Panc1 (cell line): ENCODE data around the gene SDK2.

Experiments
- SIN3A ChIP-seq: IDR thresholded peaks from 2 replicates; pipeline ENCODE4 v1.6.1; 2012; ENCODE audit warnings: low read depth, mild to moderate bottlenecking, low read length, moderate library complexity, borderline replicate concordance; ENCODE audit not compliant: insufficient read depth
- TCF7L2 ChIP-seq: IDR thresholded peaks from 2 replicates; pipeline ENCODE4 v1.6.1; 2011; ENCODE audit warnings: mild to moderate bottlenecking, low read depth, low read length, inconsistent platforms
- TF ChIP-seq, protein P1 (sequence below): fragments of 450-650 bp; IDR thresholded peaks from 2 replicates; pipeline ENCODE4 v1.5.1; 2017; ENCODE audit warnings: mild to moderate bottlenecking
- TF ChIP-seq, protein P2 (sequence below), 2 experiments: IDR thresholded peaks; 2 replicates each; pipeline ENCODE4 v1.6.1; 2011 to 2012; ENCODE audit warnings: low read depth in 2 of 2, control low read depth in 1 of 2, low read length in 1 of 2, mild to moderate bottlenecking in 1 of 2, moderate library complexity in 1 of 2; ENCODE audit not compliant: insufficient read depth in 1 of 2

DNA sequence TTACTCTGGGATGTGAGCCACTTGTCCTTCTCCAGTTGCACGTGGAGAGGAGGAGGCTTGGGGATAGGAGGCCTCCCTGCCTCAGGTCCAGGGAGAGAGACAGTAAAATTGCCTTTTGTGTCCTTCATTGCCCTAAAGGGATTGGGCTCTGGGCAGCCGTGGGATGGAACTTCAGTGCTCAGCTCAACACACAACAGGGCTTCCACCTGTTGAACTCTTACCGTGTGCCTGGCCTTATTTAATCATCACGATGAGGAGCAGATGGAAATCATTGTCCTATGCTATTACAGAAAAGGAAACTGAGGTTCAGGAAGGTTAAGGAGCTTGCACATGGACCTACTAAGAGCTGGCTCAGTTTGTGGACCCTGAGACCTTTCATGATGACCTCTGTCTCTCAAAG lies 240.0 kb downstream of the SDK2 start:
- TF ChIP-seq, protein P1, sequence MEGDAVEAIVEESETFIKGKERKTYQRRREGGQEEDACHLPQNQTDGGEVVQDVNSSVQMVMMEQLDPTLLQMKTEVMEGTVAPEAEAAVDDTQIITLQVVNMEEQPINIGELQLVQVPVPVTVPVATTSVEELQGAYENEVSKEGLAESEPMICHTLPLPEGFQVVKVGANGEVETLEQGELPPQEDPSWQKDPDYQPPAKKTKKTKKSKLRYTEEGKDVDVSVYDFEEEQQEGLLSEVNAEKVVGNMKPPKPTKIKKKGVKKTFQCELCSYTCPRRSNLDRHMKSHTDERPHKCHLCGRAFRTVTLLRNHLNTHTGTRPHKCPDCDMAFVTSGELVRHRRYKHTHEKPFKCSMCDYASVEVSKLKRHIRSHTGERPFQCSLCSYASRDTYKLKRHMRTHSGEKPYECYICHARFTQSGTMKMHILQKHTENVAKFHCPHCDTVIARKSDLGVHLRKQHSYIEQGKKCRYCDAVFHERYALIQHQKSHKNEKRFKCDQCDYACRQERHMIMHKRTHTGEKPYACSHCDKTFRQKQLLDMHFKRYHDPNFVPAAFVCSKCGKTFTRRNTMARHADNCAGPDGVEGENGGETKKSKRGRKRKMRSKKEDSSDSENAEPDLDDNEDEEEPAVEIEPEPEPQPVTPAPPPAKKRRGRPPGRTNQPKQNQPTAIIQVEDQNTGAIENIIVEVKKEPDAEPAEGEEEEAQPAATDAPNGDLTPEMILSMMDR: no peak
- no peak for TF ChIP-seq TCF7L2
- TF ChIP-seq, protein P2, sequence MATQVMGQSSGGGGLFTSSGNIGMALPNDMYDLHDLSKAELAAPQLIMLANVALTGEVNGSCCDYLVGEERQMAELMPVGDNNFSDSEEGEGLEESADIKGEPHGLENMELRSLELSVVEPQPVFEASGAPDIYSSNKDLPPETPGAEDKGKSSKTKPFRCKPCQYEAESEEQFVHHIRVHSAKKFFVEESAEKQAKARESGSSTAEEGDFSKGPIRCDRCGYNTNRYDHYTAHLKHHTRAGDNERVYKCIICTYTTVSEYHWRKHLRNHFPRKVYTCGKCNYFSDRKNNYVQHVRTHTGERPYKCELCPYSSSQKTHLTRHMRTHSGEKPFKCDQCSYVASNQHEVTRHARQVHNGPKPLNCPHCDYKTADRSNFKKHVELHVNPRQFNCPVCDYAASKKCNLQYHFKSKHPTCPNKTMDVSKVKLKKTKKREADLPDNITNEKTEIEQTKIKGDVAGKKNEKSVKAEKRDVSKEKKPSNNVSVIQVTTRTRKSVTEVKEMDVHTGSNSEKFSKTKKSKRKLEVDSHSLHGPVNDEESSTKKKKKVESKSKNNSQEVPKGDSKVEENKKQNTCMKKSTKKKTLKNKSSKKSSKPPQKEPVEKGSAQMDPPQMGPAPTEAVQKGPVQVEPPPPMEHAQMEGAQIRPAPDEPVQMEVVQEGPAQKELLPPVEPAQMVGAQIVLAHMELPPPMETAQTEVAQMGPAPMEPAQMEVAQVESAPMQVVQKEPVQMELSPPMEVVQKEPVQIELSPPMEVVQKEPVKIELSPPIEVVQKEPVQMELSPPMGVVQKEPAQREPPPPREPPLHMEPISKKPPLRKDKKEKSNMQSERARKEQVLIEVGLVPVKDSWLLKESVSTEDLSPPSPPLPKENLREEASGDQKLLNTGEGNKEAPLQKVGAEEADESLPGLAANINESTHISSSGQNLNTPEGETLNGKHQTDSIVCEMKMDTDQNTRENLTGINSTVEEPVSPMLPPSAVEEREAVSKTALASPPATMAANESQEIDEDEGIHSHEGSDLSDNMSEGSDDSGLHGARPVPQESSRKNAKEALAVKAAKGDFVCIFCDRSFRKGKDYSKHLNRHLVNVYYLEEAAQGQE (IDR thresholded peaks at IDR 0.05; ENCODE audit: insufficient read depth in 1 of 2, low read depth in 2 of 2, low read length in 1 of 2): no peak
- TF ChIP-seq SIN3A: no peak
